ENCODE measurements around the gene PCSK7. TPM values are rescaled to one million over a fixed set of nuclear protein-coding genes. Genes with fewer than 3 reads are reported as not detected.
"Not testable (repeated sequence)": the region's sequence is repeated elsewhere in the genome, so short reads cannot be mapped to it uniquely, and the experiment has no call there.

PCSK7 gene, protein sequence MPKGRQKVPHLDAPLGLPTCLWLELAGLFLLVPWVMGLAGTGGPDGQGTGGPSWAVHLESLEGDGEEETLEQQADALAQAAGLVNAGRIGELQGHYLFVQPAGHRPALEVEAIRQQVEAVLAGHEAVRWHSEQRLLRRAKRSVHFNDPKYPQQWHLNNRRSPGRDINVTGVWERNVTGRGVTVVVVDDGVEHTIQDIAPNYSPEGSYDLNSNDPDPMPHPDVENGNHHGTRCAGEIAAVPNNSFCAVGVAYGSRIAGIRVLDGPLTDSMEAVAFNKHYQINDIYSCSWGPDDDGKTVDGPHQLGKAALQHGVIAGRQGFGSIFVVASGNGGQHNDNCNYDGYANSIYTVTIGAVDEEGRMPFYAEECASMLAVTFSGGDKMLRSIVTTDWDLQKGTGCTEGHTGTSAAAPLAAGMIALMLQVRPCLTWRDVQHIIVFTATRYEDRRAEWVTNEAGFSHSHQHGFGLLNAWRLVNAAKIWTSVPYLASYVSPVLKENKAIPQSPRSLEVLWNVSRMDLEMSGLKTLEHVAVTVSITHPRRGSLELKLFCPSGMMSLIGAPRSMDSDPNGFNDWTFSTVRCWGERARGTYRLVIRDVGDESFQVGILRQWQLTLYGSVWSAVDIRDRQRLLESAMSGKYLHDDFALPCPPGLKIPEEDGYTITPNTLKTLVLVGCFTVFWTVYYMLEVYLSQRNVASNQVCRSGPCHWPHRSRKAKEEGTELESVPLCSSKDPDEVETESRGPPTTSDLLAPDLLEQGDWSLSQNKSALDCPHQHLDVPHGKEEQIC
- 20.0 TPM for total RNA-seq

DNA sequence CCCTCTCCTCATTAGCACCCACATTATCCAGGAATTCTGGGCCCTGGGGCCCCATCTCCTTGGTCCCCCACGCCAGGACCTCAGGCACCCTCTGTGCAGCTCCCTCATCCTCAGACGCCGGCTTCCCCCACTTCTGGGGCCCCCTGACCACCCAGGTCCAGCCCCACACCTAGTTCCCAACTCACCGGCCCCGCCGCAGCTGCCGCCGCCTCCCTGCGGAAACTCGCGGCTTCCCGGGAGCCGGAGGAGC, at the start of gene PCSK7:
Gene PCSK7, minus strand, starts transcription at position 232 of the 250 bp plus-strand sequence. CDS start 2,229 bp downstream, outside the sequence.
- FAIRE-seq (no peak), DNase-seq (ENCODE audit: low spot score in 2 of 2) (no peak)

DNA sequence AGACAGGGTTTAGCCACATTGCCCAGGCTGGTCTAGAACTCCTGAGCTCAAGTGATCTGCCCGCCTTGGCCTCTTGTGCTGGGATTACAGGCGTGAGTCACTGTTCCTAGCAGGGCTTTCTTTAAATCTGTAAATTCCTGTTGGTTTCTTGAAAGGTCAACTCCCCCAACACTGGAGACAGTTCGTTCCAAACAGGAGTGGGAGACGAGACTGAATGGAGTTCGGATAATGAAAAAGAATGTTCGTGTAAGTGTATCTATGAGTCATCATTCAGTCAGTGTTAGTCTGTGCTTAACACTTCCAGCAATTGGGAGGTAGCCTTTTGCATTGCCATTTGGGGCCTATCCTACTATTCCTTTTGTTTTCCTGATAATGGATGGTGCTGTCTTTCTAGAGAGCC, 49.3 kb upstream of the PCSK7 start:
- FAIRE-seq (no peak), DNase-seq (ENCODE audit: low spot score in 2 of 2) (no peak)

DNA sequence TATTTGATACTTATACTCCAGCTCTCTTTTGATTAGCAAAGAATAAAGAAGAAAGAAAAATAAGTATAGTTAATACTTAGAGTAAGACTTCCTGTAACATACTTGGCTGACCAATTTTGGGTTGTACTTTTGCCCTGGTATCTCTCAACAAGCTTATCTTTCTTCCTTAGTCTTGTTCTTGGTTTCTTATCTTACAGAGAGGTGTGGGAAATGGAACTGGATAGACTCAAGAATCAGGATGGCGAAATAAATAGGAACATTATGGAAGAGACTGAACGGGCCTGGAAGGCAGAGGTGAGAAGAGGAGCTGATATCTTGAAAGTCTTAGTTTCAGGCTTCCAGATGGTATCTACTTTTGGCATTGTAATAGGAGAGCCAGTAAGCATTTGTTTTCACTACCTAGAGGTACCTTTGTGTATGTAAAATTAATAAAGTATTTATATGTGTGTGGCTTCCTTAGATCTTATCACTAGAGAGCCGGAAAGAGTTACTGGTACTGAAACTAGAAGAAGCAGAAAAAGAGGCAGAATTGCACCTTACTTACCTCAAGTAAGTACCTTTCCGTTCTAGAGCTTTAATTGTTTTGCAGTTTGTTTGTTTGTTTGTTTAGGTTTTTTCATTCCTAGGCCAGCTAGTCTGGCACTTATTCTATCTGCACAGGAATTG, 48.0 kb upstream of the PCSK7 start:
- no peak for DNase-seq (ENCODE audit: low spot score in 2 of 2)
- FAIRE-seq, result no peak

DNA sequence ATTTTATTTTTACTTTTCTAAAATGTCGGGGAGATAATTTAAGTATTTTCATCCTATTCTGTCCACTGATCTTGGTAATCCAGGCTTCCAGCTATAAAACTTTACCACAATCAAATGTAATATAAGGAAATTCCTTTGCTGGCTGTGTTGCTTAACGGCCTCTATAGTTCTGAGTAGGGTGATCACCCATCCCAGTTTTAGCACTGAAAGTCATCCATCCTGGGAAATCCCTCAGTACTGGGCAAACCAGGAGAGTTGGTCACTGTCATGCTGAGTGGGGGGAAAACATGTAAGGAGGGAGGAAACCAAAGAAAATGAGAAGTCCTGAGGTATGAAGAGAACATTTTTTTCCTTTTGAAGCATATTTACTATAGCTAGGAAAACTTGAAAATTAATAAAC, 46.5 kb upstream of the PCSK7 start:
- no peak for FAIRE-seq
- DNase-seq (ENCODE audit: low spot score in 2 of 2), result no peak

DNA sequence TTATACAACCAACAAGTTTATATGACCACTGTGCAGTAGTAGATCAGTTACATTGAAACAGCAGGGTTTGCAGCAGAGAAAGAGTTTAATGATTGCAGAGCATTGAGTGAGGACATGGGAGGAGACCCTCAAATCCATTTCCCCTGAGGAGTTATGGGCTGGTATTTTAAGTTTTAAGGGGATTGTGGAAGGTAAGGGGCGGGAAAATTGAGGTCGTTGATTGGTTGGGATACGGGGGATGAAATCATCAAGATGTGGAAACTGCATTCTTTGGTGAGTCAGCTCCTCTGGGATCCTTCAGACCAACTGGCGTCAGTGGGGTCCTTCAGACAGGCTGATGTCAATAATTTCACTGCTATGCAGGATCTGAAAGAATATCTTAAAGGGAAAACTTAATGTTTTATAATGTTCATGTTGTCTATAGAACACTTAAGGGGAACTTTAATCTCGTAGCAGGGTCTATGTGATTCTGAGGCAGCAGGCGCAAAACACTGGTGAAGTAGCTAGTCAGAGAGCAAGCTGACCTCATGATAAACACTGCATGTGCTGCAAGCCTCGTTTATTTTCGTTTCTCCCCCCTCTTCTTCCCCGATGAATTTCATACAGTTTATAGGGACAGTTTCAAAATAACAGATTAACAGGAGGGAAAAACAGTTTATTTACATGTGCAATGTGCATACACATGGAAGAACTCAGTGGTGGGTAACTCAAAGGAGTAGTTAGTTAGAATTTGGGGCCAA, 41.8 kb upstream of the PCSK7 start:
- FAIRE-seq (no peak), DNase-seq (ENCODE audit: low spot score in 2 of 2) (no peak)

DNA sequence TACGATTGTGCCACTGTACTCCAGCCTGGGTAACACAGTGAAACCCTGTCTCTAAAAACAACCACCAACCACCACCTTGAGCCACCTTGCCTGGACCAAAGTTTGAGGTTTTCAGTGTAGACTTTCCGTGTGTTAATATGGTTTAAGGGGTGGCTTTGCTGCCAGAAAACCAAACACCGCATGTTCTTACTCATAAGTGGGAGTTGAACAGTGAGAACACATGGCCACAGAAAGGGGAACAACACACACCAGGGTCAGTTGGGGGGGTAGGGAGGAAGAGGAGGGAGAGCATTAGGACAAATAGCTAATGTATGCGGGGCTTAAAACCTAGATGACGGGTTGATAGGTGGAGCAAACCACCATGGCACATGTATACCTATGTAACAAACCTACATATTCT, 40.3 kb upstream of the PCSK7 start:
- not testable (repeated sequence) for FAIRE-seq; DNase-seq (ENCODE audit: low spot score in 2 of 2)

DNA sequence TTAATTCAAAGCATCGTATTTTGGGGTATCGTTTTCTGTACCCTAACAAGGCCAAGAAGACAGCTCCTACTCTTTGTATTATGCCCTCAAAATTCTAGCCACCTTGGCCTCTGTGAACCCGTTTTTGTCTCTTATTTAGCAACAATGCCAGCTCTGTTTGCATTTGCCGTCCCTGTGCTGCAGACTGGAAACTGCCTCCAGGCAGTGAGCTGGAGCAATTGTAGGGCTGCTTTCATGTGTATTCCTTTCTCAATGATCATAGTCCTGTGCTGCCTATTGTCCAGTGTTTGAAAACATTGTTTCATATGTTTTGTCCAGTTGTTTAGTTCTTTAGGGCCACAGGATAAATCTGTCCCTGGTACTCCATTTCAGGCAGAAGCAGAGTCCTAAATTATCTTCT, 39.3 kb upstream of the PCSK7 start:
- DNase-seq (ENCODE audit: low spot score in 2 of 2) (no peak), FAIRE-seq (no peak)

DNA sequence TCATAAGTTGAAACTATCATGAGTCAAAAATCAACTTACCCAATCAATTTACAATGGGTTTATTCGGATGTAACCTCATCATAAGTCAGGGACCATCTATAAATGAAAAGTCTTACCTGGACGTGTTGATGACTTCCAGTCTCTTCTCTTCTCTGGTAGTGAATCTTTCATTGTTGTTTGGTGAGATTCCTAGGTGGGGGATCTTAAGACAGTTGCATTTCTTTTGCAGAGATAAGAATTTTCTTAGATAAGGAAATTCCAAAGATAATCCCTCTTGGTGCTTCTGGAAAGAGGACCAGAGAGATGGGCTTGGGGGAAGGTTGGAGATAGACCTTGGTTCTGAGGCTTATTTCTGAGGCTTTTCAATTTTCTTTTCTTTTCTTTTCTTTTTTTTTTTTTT, 38.0 kb upstream of the PCSK7 start:
- DNase-seq (ENCODE audit: low spot score in 2 of 2), result no peak
- FAIRE-seq, result no peak

DNA sequence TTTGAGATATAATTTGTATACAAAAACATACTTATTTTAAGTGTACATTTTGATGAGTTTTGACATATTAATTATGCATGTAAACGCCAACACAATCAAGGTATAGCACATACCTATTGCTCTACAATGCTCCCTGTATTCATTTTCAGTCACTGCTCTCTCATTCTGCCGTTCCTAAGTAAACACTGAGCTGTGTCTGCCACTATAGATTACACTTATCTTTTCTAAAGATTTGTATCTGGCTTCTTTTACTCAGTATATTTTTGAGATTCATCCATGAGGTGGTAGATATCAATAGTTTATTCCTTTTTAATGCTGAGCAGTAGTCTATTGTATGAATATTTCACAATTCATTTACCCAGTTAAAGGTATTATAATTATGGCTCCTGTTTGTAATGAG, 33.9 kb upstream of the PCSK7 start:
- FAIRE-seq, result no peak
- no peak for DNase-seq (ENCODE audit: low spot score in 2 of 2)

DNA sequence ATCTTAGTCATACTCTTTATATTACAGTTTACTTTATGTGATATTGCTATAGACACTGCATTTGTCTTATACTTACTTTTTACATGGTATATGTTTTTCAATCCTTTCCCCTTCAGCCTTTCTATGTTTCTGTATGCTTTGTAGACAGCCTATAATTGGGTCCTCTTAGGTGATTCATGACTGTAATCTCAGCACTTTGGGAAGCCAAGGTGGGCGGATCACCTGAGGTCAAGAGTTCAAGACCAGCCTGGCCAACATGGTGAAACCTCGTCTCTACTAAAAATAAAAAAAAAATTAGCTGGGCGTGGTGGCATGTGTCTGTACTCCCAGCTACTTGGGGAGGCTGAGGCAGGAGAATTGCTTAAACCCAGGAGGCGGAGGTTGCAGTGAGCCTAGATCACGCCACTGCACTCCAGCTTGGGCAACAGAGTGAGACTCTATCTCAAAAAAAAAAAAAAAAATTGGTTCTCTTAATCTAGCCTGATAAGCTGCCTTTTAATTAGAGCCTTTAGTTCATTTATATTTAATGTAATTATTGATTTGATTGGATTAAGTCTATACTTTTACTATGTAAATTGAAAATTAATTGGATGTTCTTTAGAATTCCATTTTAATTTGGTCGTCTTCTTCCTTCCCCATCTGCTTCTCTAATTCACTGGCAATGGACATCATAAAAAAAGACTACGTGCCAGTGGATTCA, 32.9 kb upstream of the PCSK7 start:
- DNase-seq (ENCODE audit: low spot score in 2 of 2); FAIRE-seq: not testable (repeated sequence)

DNA sequence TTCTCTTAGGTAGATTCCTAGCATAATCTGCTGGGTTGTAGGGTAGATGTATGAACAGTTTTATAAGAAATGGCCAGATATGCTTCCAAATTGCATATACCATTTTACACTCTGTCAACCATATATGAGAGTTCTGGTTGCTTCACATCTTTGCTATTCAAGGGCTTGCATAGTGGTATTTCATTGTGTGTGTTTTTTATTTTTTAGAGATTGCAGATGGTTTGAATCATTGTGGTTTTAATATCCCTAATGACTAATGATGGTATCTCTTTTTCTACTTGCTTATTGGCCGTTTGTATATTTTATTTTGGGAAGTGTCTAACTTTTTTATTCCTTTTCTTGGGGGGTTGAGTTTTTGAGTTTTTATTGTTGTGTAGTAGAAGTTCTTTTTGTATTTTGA, 27.5 kb upstream of the PCSK7 start:
- DNase-seq (ENCODE audit: low spot score in 2 of 2) (no peak), FAIRE-seq (peak; percentile 31)

DNA sequence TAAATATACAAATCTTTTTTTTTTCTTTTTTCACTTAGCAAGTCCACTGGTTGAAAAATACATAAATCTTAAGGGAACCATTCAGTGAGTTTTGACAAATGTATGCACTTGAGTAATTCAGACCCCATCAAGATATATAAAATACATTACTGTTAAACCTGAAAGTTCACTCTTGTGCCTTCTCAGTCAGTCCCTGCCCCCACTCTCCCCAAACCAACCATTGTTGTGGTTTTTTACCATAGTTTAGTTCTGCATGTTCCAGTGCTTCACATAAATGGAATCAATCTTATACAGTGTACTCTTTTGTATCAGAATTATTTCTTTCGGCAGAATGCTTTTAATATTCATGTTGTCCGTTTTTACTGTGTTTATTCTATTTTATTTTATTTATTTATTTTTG, 26.7 kb upstream of the PCSK7 start:
- FAIRE-seq (no peak), DNase-seq (ENCODE audit: low spot score in 2 of 2) (no peak)

DNA sequence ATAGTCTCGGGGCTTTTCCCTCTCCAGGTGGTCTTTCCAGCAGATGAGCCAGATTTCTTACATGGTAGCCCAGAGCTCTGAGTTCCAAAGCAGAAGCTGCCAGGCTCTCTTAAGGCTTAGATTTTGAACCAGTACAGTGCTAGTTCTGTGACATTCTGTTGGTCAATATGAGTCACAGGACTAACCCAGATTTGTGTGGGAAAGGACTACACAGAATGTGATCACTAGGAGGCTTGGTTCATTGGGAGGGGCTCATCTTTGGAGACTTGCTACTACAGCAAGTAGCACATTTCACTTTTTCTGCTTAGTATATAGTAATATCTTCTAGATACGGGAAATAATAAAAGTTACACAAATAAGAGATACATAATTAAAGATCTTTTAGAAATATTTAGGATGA, 24.7 kb upstream of the PCSK7 start:
- no peak for DNase-seq (ENCODE audit: low spot score in 2 of 2)
- no peak for FAIRE-seq

DNA sequence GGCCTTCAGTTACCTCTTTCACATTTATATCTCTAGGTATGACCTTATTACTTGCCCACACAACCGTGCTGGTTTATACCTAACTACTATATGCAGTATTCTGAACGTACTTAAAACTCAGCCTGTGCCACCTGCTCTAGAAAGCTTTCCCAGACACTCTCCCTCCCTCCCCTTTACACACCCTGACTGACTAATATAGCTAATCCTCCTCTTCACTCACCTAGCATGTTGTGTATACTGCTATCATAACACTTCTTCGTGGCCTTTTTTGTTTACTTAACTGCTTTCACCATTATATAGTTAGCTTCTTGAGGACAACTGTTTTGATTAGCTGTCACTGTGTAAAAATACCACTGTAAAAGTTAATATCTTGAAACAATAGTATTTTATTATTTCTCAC, 24.1 kb upstream of the PCSK7 start:
- FAIRE-seq (no peak), DNase-seq (ENCODE audit: low spot score in 2 of 2) (no peak)

DNA sequence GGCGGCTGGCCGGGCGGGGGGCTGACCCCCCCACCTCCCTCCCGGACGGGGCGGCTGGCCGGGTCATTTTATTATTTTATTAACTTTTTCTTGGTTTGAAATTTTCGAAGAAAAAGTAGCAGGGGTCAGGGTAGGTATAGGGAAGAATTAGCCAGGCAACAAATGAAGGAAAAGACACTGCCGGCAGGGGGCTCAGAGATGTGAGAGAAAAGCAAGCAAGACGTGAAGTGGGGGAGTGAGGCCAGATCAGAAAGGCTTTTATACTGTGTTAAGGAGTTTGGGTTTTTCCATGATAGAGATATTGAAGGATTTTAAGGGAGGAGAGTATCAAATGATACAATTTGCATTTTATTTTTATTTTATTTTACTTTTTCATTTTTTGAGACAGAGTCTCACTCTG, 19.6 kb upstream of the PCSK7 start:
- DNase-seq (ENCODE audit: low spot score in 2 of 2) (no peak), FAIRE-seq (no peak)

DNA sequence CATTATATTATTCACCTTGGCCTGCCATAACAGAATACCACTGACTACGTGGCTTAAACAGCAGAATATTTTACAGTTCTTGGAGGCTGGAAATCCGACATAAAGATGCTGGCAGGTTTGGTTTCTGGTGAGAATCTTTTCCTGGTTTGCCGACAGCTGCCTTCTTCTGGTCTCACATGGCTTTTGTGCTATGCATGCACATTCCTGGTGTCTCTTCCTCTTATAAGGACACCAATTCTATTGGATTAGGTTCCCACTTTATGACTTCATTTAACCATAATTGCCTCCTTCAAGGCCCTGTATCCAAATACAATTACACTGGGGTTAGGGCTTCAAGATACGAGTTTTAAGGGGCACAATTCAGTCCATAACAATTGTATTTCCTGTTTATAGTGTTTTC, 17.7 kb upstream of the PCSK7 start:
- no peak for FAIRE-seq
- DNase-seq (ENCODE audit: low spot score in 2 of 2), result no peak

DNA sequence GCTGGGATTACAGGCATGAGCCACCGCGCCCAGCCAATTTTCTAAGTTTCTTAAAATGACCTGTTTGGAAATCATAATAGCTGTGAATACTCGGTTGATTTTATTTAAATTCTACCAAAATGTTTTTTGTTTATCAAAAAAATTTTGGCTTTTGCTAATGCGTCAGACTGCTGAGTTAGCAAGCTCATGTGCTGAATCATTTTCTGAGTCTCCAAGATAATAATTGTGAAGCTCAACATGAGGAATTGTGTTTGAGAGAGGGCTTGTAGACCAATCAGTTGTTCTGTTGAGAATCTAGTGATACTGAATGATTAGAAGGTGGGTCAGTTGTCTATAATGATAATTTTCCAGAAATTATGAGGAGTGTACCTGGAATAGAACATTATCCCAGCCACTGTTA, 16.5 kb upstream of the PCSK7 start:
- DNase-seq (ENCODE audit: low spot score in 2 of 2) (no peak), FAIRE-seq (no peak)

DNA sequence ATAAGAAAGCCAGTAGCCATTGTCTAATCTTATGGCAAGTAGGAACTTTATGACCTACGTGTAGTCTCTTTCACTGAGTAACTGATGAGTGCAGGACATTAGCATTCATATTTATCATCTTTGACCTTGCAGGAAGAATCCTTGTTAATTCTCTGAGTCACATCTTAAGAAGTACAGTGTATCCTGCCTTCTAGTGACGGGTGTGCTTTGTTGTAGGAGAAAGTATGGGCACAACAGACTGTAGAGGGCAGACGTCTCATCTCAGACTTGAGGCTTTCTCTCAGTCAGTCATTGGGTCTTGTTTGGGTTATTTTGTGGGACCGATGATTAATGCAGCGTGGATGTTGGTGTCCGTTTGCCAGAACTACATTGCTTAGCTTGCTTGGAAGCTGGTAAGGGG, 7.4 kb upstream of the PCSK7 start:
- no peak for FAIRE-seq
- DNase-seq (ENCODE audit: low spot score in 2 of 2), result no peak

DNA sequence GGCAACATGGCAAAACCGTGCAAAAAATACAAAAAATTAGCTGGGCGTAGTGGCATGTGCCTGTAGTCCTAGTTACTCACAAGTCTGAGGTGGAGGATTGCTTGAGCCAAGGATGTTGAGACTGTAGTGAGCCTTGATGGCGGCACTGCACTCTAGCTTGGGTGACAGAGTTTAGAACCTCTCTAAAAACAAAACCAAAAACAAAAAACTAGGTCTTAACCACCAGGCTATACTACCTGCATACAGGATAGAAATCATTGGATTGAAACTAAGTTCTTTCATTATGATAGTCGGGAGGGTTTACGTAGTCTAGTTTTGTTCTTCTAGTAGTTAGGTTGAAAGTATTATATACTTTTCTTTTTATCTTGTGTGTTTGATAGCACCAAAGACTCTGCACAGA, 6.3 kb upstream of the PCSK7 start:
- no peak for DNase-seq (ENCODE audit: low spot score in 2 of 2)
- FAIRE-seq, result no peak

DNA sequence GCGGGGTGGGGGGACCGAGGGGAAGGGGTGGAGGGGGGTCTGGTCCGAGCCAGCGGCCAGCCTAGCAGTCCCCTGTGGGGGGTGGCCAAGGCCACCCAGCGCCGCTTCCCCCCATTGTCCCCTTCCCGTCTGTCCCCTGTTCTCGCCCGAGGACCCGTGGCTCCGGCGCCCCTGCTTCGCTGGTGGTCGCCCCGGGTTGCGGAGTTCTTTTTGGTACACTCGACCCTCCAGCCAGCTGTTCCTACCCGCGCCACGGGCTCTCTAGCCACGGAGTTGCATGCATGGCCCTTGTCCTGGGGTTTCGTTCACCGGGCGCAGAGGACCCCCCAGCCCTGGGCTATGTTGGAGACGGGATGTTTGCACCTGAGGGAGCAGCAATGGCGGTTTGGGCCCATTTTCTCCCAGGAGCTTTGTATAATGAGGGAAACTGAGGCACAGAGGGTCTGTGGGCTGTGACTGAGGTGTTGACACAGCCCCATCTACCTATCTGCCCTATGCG, 1.1 kb upstream of the PCSK7 start:
- FAIRE-seq (no peak), DNase-seq (ENCODE audit: low spot score in 2 of 2) (peak in 1 of 2 donors; percentile 41)
